Mammary epithelial cell (primary cell): Measurements from ENCODE around the gene PP2D1.

Source experiments
- EZH2 ChIP-seq: IDR thresholded peaks from 2 replicates; pipeline ENCODE4 v1.6.1; 2012; ENCODE audit warnings: low read length, inconsistent platforms, borderline replicate concordance
- TF ChIP-seq, protein P1 (sequence below), 2 donors: IDR thresholded peaks in 1 of 2; conservative IDR thresholded peaks in 1 of 2; 2 replicates each; pipeline ENCODE4 v1.5.1; 2011 to 2012; ENCODE audit warnings: inconsistent platforms in 2 of 2, low read length in 2 of 2, mild to moderate bottlenecking in 2 of 2, control low read depth in 1 of 2, low read depth in 1 of 2; ENCODE audit not compliant: insufficient read depth in 1 of 2; ENCODE audit errors: extremely low read depth in 1 of 2

DNA sequence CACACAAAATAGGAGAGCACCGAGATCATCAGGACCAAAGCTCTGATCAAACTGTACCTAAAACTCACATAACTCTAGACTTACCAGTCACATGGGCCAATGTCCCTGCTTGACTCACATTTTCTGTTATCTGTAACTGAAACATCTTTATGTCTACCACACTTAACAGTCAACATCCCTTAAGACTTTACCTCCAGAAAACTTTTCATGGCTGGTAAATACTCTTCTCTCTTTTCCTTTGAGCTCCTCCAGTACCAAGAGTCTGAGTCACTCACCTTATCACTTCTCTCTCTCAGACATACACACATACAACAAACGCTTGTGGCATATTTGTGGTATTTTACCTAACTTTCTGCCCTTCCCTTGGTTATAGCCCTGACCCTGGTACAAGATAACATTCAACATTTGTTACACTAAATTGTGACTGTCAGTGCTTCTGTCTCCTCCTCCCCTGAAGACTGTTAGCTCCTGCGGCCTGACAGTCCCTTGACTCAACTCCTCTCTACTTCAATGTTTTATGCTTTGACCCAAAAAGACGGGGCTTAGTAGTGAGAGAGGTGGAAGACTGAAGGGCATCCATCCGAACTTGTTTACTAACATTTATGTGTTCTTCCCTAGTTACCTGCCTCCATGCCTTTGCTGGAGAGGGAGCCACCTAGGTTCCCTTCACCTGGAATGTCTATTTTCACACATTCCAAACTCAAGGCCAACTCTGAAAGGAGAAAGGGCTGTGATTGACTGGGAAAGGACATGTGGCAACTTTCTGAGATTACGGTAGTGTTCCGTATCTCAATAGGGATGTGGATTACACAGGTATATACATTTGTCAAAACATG is 74.4 kb downstream of the PP2D1 start:
- TF ChIP-seq, protein P1, sequence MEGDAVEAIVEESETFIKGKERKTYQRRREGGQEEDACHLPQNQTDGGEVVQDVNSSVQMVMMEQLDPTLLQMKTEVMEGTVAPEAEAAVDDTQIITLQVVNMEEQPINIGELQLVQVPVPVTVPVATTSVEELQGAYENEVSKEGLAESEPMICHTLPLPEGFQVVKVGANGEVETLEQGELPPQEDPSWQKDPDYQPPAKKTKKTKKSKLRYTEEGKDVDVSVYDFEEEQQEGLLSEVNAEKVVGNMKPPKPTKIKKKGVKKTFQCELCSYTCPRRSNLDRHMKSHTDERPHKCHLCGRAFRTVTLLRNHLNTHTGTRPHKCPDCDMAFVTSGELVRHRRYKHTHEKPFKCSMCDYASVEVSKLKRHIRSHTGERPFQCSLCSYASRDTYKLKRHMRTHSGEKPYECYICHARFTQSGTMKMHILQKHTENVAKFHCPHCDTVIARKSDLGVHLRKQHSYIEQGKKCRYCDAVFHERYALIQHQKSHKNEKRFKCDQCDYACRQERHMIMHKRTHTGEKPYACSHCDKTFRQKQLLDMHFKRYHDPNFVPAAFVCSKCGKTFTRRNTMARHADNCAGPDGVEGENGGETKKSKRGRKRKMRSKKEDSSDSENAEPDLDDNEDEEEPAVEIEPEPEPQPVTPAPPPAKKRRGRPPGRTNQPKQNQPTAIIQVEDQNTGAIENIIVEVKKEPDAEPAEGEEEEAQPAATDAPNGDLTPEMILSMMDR (conservative IDR thresholded peaks at IDR 0.05 in 1 of 2, IDR thresholded peaks at IDR 0.05 in 1 of 2; ENCODE audit: extremely low read depth in 1 of 2, insufficient read depth in 1 of 2, low read depth in 1 of 2, low read length in 2 of 2), result no peak
- TF ChIP-seq EZH2, result no peak
